Lung (tissue), 12 donors: ENCODE results near the gene TMEM131L. TPM values are rescaled to one million over a fixed set of nuclear protein-coding genes. Genes with fewer than 3 reads are reported as not detected.

Source experiments
- ATAC-seq: fragments of 200-7000 bp; cut with Tn5 transposase; one replicate; pipeline ENCODE4 v1.9.1; 2020; ENCODE audit warnings: moderate number of reproducible peaks; ENCODE audit not compliant: insufficient read depth, low FRiP score
- DNase-seq, 3 donors: peaks; one replicate each; pipeline ENCODE4 v3.0.0-alpha.2; 2013 to 2017
- H3K27ac ChIP-seq, 2 donors: one replicate each; pipeline ENCODE4 v1.5.1; 2013; ENCODE audit warnings: mild to moderate bottlenecking in 2 of 2, moderate library complexity in 2 of 2, control low read depth in 1 of 2, inconsistent platforms in 1 of 2, low read depth in 1 of 2, low read length in 1 of 2
- H3K27me3 ChIP-seq, 3 donors: one replicate each; pipeline ENCODE4 v1.5.1; 2013; ENCODE audit warnings: low read length in 2 of 3; ENCODE audit not compliant: control insufficient read depth in 3 of 3, insufficient read depth in 3 of 3
- H3K36me3 ChIP-seq, 4 donors: one replicate each; pipeline ENCODE4 v1.5.1; 2013; ENCODE audit warnings: low read length in 4 of 4, mild to moderate bottlenecking in 1 of 4, moderate library complexity in 1 of 4; ENCODE audit not compliant: control insufficient read depth in 4 of 4, insufficient read depth in 4 of 4
- H3K4me1 ChIP-seq, 5 donors: one replicate each; pipeline ENCODE4 v1.5.1; 2013; ENCODE audit warnings: low read length in 5 of 5, mild to moderate bottlenecking in 2 of 5, moderate library complexity in 1 of 5; ENCODE audit not compliant: control insufficient read depth in 5 of 5, insufficient read depth in 5 of 5
- H3K4me3 ChIP-seq: one replicate; pipeline ENCODE4 v1.5.1; 2013; ENCODE audit warnings: mild to moderate bottlenecking, control low read depth, moderate library complexity
- H3K9ac ChIP-seq, 2 donors: one replicate each; pipeline ENCODE4 v1.5.1; 2013; ENCODE audit warnings: low read length in 2 of 2, control low read depth in 1 of 2; ENCODE audit not compliant: insufficient read depth in 1 of 2
- H3K9me3 ChIP-seq, 4 donors: one replicate each; pipeline ENCODE4 v1.5.1; 2013; ENCODE audit warnings: low read length in 3 of 4, mild to moderate bottlenecking in 1 of 4, moderate library complexity in 1 of 4; ENCODE audit not compliant: control insufficient read depth in 4 of 4, insufficient read depth in 3 of 4
- WGBS, 2 donors: extraction: QIAGEN DNeasy Blood & Tissue Kit; methylation state at CpG; one replicate each; pipeline ENCODE4 v1.1.7; 2013; 5-methylcytosine and 5-hydroxymethylcytosine counted together
- polyA plus RNA-seq, 2 donors: library from polyadenylated mRNA; stranded (reverse); fragments of 200-250 nt; gene quantifications; one replicate each; pipeline ENCODE4 v1.2.1, GENCODE V29; 2013
- total RNA-seq, 2 donors: library from RNA; depleted of rRNA in 1 of 2; stranded (reverse); fragments of >200 nt in 1 of 2; gene quantifications; one replicate each; pipeline ENCODE4 v1.2.1, GENCODE V29; 2014 to 2021
- TF ChIP-seq, protein P1 (sequence below): IDR thresholded peaks from 2 replicates; pipeline ENCODE4 v1.5.1; 2012; ENCODE audit warnings: mild to moderate bottlenecking; ENCODE audit errors: control extremely low read depth, extremely low read depth
- donor health status: control.
- donor health status: control.
- donor health status: Bipolar disorder and iron deficiency.
- donor health status: healthy.
- donor health status: DM: yes; HTN: yes; CAD: no.

TMEM131L gene
- total and polyA plus RNA-seq, 4 donors: 2.9 to 40.6 (median 11.8) TPM

DNA sequence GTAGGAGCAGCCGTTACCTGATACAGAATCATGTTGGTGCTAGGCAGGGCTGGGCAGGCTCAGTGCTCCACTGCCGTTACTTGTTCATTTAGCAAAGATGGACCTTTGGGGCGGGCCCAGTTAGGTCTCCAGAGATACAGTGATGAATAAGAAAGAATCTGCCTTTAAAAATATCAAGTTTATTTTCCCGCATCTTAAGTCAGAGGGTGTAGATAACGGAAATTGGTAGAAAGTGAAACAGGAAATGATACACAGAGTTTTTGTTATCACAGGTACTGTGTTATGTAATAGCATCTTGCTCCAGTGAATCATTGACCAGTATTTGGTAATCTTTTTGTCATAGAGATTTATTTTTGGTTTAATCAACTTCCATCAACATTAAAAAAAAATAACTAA lies 5.5 kb downstream of the TMEM131L start:
- no peaks in the 10 kb centered on the region for H3K27me3 ChIP-seq
- DNase-seq: no peak
- TF ChIP-seq, protein P1, sequence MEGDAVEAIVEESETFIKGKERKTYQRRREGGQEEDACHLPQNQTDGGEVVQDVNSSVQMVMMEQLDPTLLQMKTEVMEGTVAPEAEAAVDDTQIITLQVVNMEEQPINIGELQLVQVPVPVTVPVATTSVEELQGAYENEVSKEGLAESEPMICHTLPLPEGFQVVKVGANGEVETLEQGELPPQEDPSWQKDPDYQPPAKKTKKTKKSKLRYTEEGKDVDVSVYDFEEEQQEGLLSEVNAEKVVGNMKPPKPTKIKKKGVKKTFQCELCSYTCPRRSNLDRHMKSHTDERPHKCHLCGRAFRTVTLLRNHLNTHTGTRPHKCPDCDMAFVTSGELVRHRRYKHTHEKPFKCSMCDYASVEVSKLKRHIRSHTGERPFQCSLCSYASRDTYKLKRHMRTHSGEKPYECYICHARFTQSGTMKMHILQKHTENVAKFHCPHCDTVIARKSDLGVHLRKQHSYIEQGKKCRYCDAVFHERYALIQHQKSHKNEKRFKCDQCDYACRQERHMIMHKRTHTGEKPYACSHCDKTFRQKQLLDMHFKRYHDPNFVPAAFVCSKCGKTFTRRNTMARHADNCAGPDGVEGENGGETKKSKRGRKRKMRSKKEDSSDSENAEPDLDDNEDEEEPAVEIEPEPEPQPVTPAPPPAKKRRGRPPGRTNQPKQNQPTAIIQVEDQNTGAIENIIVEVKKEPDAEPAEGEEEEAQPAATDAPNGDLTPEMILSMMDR: no peak
- no peak for ATAC-seq
- H3K9me3 ChIP-seq: no peaks in the 10 kb centered on the region
- WGBS, 2 donors: 53 to 63% methylated on average over 5 of the region's 5 CpGs
- H3K9ac ChIP-seq: no peak overlapping the region
- peaks cover 0 to 23% (median 9%) of the 10 kb centered on the region in 5 donors for H3K4me1 ChIP-seq
- peak overlapping the region in 1 of 2 donors; percentile 52 for H3K27ac ChIP-seq
- no peak overlapping the region for H3K4me3 ChIP-seq
- peaks cover 4 to 18% (median 9%) of the 10 kb centered on the region in 4 donors for H3K36me3 ChIP-seq

DNA sequence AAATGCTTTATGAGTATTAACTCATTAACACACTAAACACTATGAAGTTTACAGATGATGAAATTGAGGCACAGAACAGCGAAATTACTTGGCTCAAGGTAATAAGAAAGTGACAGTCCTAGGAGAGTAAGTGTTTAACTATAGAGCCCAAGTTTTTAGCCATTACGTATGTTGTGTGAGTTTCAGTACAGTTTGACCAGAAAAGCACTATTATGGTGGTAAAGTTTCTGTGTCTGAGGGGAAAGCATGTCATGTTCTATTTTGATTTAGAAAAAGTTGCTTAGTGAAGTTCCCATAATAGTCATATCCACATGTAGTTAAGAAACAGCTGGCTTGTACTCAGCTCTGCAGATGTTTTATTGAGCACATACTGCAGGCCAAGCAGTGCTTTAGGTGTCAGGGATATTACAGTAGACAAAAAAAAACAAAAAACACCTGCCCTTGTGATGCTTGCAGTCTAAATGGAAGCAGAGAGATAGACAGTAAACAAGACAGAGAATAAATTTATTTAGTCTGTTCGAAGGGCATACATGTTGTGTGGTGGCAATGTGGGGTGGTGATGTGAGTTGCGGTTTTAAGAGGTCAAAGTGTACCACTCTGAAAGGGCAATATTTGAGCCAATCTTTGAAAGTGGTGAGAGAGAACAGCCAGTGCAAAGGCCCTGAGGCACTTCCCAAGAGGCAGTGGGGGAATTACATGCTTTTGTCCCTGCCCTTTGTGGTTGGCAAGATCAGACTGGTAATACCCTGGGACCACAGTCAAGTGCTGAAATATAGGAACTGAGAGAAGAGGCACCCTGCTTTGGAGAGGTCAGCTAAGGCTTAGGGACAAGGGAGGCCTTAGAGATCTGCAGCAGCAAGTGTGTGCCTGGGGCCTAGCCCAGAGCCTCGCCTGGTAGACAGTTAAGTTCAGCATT lies 6.2 kb downstream of the TMEM131L start:
- TF ChIP-seq, protein P1: no peak
- H3K27ac ChIP-seq: no peak overlapping the region
- no peak for DNase-seq
- peaks cover 4 to 18% (median 9%) of the 10 kb centered on the region in 4 donors for H3K36me3 ChIP-seq
- no peaks in the 10 kb centered on the region for H3K9me3 ChIP-seq
- no peaks in the 10 kb centered on the region for H3K27me3 ChIP-seq
- H3K9ac ChIP-seq: no peak overlapping the region
- no peak overlapping the region for H3K4me3 ChIP-seq
- ATAC-seq: no peak
- 93 to 95% methylated on average over 5 of the region's 5 CpGs for WGBS, 2 donors
- H3K4me1 ChIP-seq: peaks cover 0 to 19% (median 9%) of the 10 kb centered on the region in 5 donors

DNA sequence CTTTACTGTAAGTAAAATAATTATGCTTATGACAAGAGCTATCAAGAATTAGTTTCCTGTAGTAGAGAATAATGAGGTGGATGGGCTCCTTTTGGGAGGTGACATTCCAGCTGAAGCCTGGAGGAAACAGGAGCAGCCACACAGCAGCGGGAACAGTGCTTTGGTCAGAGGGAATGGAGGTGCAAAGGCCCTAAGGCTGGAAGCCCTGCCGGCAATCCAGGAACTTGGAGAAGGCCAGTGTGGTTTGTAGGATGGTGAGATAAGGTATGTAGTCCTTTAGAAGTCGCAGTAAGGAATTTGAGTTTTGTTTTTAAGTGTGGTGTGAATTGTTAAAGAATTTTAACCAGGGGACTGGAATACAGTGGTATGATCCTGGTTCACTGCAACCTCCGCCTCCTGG lies 8.1 kb downstream of the TMEM131L start:
- TF ChIP-seq, protein P1: no peak
- Histone ChIP-seq H3K9ac (no peak overlapping the region), H3K9me3 (no peaks in the 10 kb centered on the region), H3K4me3 (no peak overlapping the region), H3K36me3 (peaks cover 4 to 15% (median 7%) of the 10 kb centered on the region in 4 donors), H3K27me3 (no peaks in the 10 kb centered on the region), H3K4me1 (peaks cover 0 to 13% (median 3%) of the 10 kb centered on the region in 5 donors), H3K27ac (no peak overlapping the region)
- 94 to 98% methylated on average over 4 of the region's 4 CpGs for WGBS, 2 donors
- no peak for DNase-seq
- no peak for ATAC-seq
